Breast epithelium (tissue), 4 donors: ENCODE measurements around the gene IGSF3. TPM values are rescaled to one million over a fixed set of nuclear protein-coding genes. Genes with fewer than 3 reads are reported as not detected.

Source experiments
- DNase-seq, 2 donors: peaks; one replicate each; pipeline ENCODE4 v3.0.0-alpha.2; 2019; ENCODE audit warnings: low spot score in 2 of 2
- H3K27ac ChIP-seq, 2 donors: fragments of 200-600 bp; sonication (generic) in 1 of 2; one replicate each; pipeline ENCODE4 v1.5.1; 2016 to 2019; ENCODE audit warnings: mild to moderate bottlenecking in 1 of 2
- H3K27me3 ChIP-seq, 2 donors: fragments of 200-600 bp; sonication (generic) in 1 of 2; one replicate each; pipeline versions ENCODE4 v1.5.1 to v1.6.0; 2017 to 2019; ENCODE audit warnings: control low read depth in 1 of 2, mild to moderate bottlenecking in 1 of 2
- H3K36me3 ChIP-seq: fragments of 200-600 bp; one replicate; pipeline ENCODE4 v1.5.1; 2019
- H3K4me1 ChIP-seq, 2 donors: fragments of 200-600 bp; sonication (generic); one replicate each; pipeline ENCODE4 v1.5.1; 2016 to 2019; ENCODE audit warnings: control low read depth in 1 of 2
- H3K4me3 ChIP-seq, 3 donors: fragments of 200-600 bp; sonication (generic); 1 replicate in 2 of 3; 2 replicates in 1 of 3; pipeline ENCODE4 v1.5.1; 2016 to 2019; ENCODE audit warnings: mild to moderate bottlenecking in 3 of 3, moderate library complexity in 2 of 3
- H3K9me3 ChIP-seq, 2 donors: fragments of 200-600 bp; sonication (generic) in 1 of 2; one replicate each; pipeline ENCODE4 v1.5.1; 2016 to 2019; ENCODE audit warnings: control low read depth in 1 of 2
- CTCF ChIP-seq, 3 donors: fragments of 450-650 bp; IDR thresholded peaks; one replicate each; pipeline ENCODE4 v1.5.1; 2016 to 2017; ENCODE audit warnings: antibody characterized with exemption in 3 of 3, mild to moderate bottlenecking in 3 of 3, moderate library complexity in 3 of 3
- POLR2A ChIP-seq: fragments of 450-650 bp; IDR thresholded peaks from one replicate; pipeline ENCODE4 v1.6.1; 2016; ENCODE audit warnings: antibody characterized with exemption, mild to moderate bottlenecking, moderate library complexity
- POLR2AphosphoS5 ChIP-seq, 3 donors: sonication (generic); formaldehyde crosslinking; IDR thresholded peaks; one replicate each; pipeline ENCODE4 v1.6.1; 2017; ENCODE audit warnings: antibody characterized with exemption in 3 of 3
- intact Hi-C: fragments of 100-400 bp; cut with DNase I; formaldehyde crosslinking; loops from one replicate; pipeline ENCODE4 v1.15.1; 2023; ENCODE audit warnings: low total_unique reads
- total RNA-seq, 3 donors: library from RNA; depleted of rRNA; stranded (reverse); fragments of >200 nt; gene quantifications; one replicate each; pipeline ENCODE4 v1.1.0, GENCODE V29; 2016

Gene IGSF3
- total RNA-seq, 3 donors from 2014 or later, result 1.1 to 21.6 (median 19.6) TPM

- Histone ChIP-seq H3K9me3 (peaks cover 0 to 5% of the 10 kb centered on the region in 2 donors), H3K36me3 (no peaks in the 10 kb centered on the region), H3K4me3 (no peak overlapping the region), H3K27ac (no peak overlapping the region), H3K4me1 (no peaks in the 10 kb centered on the region), H3K27me3 (no peaks in the 10 kb centered on the region)
- no peak for TF ChIP-seq POLR2AphosphoS5 (IDR thresholded peaks at IDR 0.05)
- no peak for TF ChIP-seq POLR2A
- TF ChIP-seq CTCF (IDR thresholded peaks at IDR 0.05), result no peak
- DNase-seq, result no peak
- intact Hi-C loops, result no loop called here
These were observed 106.0 kb downstream of the IGSF3 start for GRCh38 chr1:116561563-116561962.

GRCh38 chr1:116560704-116561490 is 106.6 kb downstream of the IGSF3 start:
- no peak for DNase-seq
- intact Hi-C loops, result no loop called here
- no peaks in the 10 kb centered on the region for H3K36me3 ChIP-seq
- no peak overlapping the region for H3K4me3 ChIP-seq
- no peaks in the 10 kb centered on the region for H3K27me3 ChIP-seq
- TF ChIP-seq POLR2AphosphoS5 (IDR thresholded peaks at IDR 0.05), result no peak
- no peak for TF ChIP-seq POLR2A
- no peak for TF ChIP-seq CTCF (IDR thresholded peaks at IDR 0.05)
- peaks cover 0 to 5% of the 10 kb centered on the region in 2 donors for H3K9me3 ChIP-seq
- H3K4me1 ChIP-seq, result no peaks in the 10 kb centered on the region
- H3K27ac ChIP-seq, result no peak overlapping the region

- H3K9me3 ChIP-seq, result peaks cover 0 to 5% of the 10 kb centered on the region in 2 donors
- intact Hi-C loops, result no loop called here
- DNase-seq, result no peak
- TF ChIP-seq CTCF (IDR thresholded peaks at IDR 0.05) (no peak), POLR2AphosphoS5 (IDR thresholded peaks at IDR 0.05) (no peak), POLR2A (no peak)
- no peaks in the 10 kb centered on the region for H3K27me3 ChIP-seq
- no peaks in the 10 kb centered on the region for H3K4me1 ChIP-seq
- no peak overlapping the region for H3K27ac ChIP-seq
- no peaks in the 10 kb centered on the region for H3K36me3 ChIP-seq
- H3K4me3 ChIP-seq, result no peak overlapping the region
These were observed 108.2 kb downstream of the IGSF3 start for GRCh38 chr1:116559304-116559761.

- Histone ChIP-seq H3K4me3 (no peak overlapping the region), H3K36me3 (no peaks in the 10 kb centered on the region), H3K27ac (no peak overlapping the region), H3K27me3 (no peaks in the 10 kb centered on the region), H3K4me1 (no peaks in the 10 kb centered on the region), H3K9me3 (peaks cover 0 to 3% of the 10 kb centered on the region in 2 donors)
- intact Hi-C loops, result no loop called here
- DNase-seq, result no peak
- no peak for TF ChIP-seq POLR2A
- TF ChIP-seq CTCF (IDR thresholded peaks at IDR 0.05), result no peak
- no peak for TF ChIP-seq POLR2AphosphoS5 (IDR thresholded peaks at IDR 0.05)
These were observed 109.0 kb downstream of the IGSF3 start for GRCh38 chr1:116558571-116558970.

- no peak for TF ChIP-seq POLR2A
- TF ChIP-seq POLR2AphosphoS5 (IDR thresholded peaks at IDR 0.05), result no peak
- no peak for TF ChIP-seq CTCF (IDR thresholded peaks at IDR 0.05)
- Histone ChIP-seq H3K27me3 (no peaks in the 10 kb centered on the region), H3K9me3 (no peaks in the 10 kb centered on the region), H3K4me3 (no peak overlapping the region), H3K27ac (no peak overlapping the region), H3K4me1 (no peaks in the 10 kb centered on the region), H3K36me3 (no peaks in the 10 kb centered on the region)
- intact Hi-C loops, result no loop called here
- DNase-seq, result no peak
These were observed 109.4 kb downstream of the IGSF3 start for GRCh38 chr1:116558140-116558549.
